GM18951 (cell line): ENCODE data around the gene NBPF15.
"Not testable (repeated sequence)": the region's sequence is repeated elsewhere in the genome, so short reads cannot be mapped to it uniquely, and the experiment has no call there.

Experiments used
- in situ Hi-C: fragments of 300-500 bp; cut with MboI; formaldehyde crosslinking; loops from one replicate; pipeline ENCODE4 v1.12.0; 2022; ENCODE audit warnings: low sequenced_read_pairs, mixed read lengths, inconsistent platforms; ENCODE audit not compliant: unreplicated experiment

NBPF15 gene

GRCh38 chr1:144461136-144461759 is at the start of gene NBPF15:
Gene NBPF15, minus strand, starts transcription at chr1:144461669. Its CDS starts 21,666 bp downstream, at chr1:144440003.
- in situ Hi-C loops = not testable (repeated sequence)

GRCh38 chr1:144496429-144496828 is 35.0 kb upstream of the NBPF15 start:
- in situ Hi-C loops = not testable (repeated sequence)

GRCh38 chr1:144494130-144494529 is 32.7 kb upstream of the NBPF15 start:
- in situ Hi-C loops = not testable (repeated sequence)

GRCh38 chr1:144490394-144490793 is 28.9 kb upstream of the NBPF15 start:
- in situ Hi-C loops = not testable (repeated sequence)

GRCh38 chr1:144487002-144487401 is 25.5 kb upstream of the NBPF15 start:
- in situ Hi-C loops = not testable (repeated sequence)

- in situ Hi-C loops = not testable (repeated sequence)
These were observed 23.9 kb upstream of the NBPF15 start for GRCh38 chr1:144485048-144485993.

GRCh38 chr1:144473897-144474296 is 12.4 kb upstream of the NBPF15 start:
- in situ Hi-C loops = not testable (repeated sequence)

- in situ Hi-C loops = not testable (repeated sequence)
These were observed 10.0 kb upstream of the NBPF15 start for GRCh38 chr1:144471434-144471833.

GRCh38 chr1:144461778-144462177 is 309 bp upstream of the NBPF15 start:
- in situ Hi-C loops = not testable (repeated sequence)

GRCh38 chr1:144460686-144461085 is 783 bp downstream of the NBPF15 start:
- in situ Hi-C loops = not testable (repeated sequence)

- in situ Hi-C loops = not testable (repeated sequence)
These were observed 19.1 kb downstream of the NBPF15 start for GRCh38 chr1:144442402-144442801.

GRCh38 chr1:144439737-144440136 is 21.7 kb downstream of the NBPF15 start:
- in situ Hi-C loops = not testable (repeated sequence)

GRCh38 chr1:144418891-144419694 is 42.4 kb downstream of the NBPF15 start:
- in situ Hi-C loops = not testable (repeated sequence)

GRCh38 chr1:144413404-144414118 is 47.9 kb downstream of the NBPF15 start:
- in situ Hi-C loops = not testable (repeated sequence)
